HG03558 (cell line): ENCODE data around the gene TMC6.

Source experiments
- ATAC-seq: cut with Tn5 transposase; IDR thresholded peaks from one replicate; pipeline ENCODE4 v1.9.1; 2021; ENCODE audit warnings: moderate number of reproducible peaks; ENCODE audit not compliant: unreplicated experiment; ENCODE audit errors: extremely low read depth

TMC6 gene

GRCh38 chr17:78135858-78136500 lies 7.4 kb upstream of the TMC6 start:
- ATAC-seq, result no peak

DNA sequence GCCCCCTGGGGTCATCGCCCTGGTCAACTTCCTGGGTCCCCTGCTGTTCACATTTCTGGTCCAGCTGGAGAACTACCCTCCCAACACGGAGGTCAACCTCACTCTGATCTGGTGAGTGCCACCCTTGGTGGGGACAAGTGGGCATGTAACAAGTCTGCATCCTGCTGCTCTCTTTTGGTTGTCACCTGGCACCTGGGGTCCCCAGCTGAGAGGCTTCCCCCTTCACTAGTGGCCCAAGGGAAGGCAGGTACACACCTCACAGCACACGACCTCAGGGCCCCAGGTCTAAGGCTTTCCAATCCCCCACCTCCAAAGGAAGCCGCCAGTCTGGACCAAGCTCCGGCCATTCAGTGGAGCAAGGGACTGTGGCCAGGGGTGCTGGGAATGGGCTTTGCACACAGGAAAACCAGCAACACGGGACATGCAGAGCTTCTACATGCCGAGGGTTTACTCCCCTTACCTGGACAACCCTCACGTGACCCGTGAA lies 6.4 kb upstream of the TMC6 start:
- no peak for ATAC-seq

DNA sequence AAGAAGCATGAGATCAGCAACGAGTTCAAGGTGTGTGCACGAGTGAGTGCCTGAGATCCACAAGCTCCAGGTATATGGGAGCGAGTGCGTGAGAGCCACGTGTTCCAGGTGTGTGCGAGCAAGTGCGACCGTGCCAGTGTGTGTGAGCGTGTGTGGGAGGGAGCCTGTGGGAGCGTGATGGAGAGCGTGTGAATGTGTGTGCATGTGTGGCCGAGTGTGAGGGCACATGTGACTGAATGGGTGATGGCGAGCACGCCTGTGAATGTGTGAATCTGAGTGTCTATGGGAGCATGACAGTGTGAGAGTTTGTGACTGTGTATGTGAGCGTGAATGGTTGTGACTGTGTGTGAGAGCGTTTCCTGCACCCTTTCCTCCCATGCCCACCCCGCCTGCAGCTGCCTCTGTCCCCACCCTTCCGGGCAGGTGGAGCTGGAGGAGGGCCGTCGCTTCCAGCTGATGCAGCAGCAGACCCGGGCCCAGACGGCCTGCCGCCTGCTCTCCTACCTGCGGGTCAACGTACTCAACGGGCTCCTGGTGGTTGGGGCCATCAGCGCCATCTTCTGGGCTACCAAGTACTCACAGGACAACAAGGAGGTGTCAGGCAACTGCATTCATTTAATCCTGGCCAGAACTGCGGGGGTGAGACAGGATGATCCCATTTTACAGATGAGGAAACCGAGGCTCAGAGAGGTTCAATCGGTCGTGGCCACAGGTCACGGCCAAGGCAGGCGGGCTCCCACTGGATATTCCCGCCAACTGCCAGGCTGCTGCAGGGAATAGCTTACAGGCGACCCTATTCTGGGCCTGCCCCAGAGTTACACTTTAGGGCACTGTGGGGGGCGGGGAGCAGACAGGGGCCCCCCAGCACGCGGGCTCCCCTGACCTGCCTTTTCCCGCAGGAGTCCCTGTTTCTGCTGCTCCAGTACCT lies 5.7 kb upstream of the TMC6 start:
- no peak for ATAC-seq

- ATAC-seq, result no peak
Measured at GRCh38 chr17:78133179-78133951, 4.8 kb upstream of the TMC6 start.

GRCh38 chr17:78132767-78133178 lies 4.2 kb upstream of the TMC6 start:
- no peak for ATAC-seq

DNA sequence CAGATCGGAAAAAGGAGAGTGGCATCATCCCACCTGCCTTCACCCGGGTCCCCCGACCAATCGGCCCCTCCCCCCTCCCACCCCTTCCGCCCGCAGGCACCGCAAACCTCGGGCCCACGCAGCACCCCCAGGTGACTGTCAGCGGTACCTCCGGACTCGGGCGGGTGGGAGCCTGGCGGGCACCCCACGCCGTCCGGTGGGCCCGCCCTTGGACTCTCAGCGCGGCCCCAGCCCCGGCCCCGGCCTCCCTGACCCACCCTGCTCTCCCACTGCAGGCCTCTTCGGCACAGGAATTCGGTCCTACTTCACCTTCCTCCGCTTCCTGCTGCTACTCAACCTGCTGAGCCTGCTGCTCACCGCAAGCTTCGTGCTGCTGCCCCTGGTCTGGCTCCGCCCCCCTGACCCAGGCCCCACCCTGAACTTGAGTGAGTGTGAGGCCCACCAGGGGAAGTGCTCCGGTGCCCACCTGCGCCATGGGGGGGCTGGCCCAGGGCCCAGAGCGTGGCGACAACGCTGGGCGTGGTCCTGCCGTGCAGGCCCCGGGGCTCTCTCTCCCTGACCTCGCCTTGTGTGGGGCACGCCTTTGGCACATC lies 3.6 kb upstream of the TMC6 start:
- ATAC-seq, result no peak

- ATAC-seq, result no peak
Measured at GRCh38 chr17:78131172-78132083, 2.9 kb upstream of the TMC6 start.

DNA sequence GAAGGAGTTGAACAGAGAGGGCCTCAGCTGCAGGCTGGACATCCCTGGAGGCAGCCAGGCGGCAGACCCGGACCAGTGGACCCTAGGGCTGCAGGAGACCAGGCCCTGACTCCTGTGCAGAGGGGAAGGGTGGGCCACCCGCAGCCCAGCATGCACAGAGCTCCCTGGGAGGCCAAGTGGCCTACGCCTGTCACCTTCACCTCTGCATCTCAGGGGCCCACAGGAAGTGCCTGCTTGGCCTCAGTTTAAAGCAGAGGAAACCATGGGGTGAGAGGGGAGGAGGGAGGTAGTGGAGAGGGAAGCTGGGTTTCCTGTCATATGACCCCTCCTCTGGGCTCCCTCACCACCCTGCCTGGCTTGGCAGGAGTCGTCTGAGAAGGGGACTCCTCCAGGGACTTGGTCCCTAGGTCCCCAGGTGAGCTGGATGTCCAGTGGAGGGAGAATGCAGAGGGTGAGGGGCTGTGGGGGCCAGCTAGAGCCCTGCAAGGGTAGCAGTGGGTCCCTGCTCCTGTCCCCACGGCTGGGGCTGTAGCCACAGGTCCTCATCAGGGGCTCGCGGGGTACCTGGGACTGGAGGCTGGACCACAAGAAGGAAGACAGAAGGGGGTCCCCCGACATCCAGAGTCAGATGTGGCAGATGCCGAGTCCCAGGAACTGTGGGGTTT lies 2.0 kb upstream of the TMC6 start, which contains the start of gene TMC8:
TSS of gene TMC8 (plus strand) at position 335 of the 665 bp plus-strand sequence. CDS start 818 bp downstream, outside the sequence.
- ATAC-seq, result no peak

GRCh38 chr17:78130090-78130436 lies 1.5 kb upstream of the TMC6 start:
- no peak for ATAC-seq

DNA sequence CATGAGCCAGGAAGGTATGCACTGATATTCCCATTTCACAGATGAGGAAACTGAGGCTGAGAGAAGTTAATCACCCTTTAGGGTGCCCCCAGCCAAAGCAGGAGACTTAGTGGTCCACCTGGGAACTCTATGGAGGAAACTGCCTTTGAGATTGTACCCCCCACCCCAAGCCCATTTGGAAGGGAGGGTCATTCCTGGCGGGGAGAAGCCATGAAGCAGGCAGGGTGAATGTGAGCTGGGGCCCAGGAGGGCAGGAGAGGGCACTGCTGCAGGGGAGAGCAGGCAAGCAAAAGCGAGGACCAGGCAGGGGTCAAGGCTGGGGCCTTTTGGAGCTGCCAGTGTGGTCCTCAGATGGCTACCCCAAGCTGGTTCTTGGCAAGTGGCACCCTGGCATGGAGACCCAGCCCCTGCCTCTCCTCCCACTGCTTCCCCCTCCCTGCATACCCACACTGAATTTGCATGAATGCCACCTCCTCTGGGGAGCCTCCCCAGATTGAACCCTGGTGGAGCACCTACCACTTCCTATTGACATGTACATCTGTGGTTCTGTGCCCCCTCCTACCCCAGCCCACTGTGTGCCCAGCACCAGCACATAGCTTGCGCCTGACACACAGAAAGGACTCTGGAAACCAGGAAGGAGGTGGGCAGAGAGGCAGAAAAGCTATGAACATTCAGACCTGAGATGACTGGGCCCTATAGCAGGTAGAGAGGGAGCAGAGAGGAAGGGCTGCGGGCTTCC lies 965 bp upstream of the TMC6 start:
- ATAC-seq, result no peak

DNA sequence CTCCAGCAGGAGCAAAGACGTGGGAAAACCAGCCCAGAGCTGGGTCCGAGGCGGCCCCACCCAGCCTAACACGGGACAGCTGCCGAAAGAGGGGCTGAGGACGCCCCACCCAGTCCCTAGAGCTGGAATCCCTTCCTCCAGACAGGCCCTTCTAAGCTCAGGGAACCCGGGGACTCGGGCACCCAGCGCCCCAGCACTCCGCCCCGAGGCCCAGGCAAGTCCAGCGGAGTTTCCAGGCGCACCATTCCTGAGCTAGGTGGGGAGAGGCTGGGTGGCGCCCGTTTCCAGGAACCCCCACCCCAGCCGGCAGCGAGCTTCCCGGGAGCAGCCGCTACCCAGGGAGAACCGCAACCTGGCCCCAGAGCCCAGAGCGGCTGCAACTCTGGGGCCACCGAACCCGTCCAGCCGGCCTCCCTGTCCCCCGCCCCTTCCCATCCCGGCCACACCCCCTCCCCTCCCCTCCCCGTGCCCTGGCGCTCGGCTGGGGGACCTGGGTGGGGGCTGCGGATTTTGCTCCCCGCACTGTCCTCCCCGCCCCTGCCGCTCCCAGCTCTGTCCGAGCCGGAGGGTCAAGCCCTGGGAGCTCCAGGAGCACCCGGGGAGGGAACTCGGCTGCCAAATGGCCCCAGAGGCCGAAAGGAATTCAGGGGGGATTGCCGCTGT lies 536 bp downstream of the TMC6 start:
- no peak for ATAC-seq

DNA sequence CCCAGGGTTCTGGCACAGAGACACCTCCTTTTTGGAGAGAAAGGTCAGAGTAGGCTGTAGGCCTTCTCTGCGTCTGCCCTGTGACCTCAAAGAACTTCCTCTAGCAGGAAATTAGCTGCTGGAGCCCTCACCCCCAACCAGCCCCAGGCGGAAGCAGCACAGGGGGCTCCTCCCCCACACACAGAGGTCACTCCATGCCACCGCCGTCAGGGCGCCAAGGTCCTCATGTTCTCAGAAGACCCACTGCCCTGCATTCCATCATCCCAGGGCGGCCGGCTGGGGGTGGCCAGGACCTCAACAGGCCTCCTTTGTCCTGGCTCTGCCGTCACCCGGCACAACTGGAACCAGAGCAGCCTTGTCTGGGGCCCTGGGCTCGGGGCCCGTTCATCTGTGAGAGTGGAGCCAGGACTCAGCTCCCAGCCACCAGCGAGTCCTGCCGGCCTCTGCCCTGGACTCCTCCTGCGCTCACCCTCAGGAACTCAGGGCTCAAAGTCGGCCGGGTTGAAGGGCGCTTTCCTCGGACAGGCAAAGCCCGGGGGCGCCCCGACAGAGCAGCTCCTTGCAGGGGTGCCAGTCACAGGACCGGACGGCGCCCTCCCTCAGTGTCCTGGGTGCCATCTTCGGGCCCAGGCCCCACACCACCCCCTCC lies 1.2 kb downstream of the TMC6 start:
- ATAC-seq, result no peak

GRCh38 chr17:78126895-78127238 lies 1.7 kb downstream of the TMC6 start:
- ATAC-seq, result no peak

DNA sequence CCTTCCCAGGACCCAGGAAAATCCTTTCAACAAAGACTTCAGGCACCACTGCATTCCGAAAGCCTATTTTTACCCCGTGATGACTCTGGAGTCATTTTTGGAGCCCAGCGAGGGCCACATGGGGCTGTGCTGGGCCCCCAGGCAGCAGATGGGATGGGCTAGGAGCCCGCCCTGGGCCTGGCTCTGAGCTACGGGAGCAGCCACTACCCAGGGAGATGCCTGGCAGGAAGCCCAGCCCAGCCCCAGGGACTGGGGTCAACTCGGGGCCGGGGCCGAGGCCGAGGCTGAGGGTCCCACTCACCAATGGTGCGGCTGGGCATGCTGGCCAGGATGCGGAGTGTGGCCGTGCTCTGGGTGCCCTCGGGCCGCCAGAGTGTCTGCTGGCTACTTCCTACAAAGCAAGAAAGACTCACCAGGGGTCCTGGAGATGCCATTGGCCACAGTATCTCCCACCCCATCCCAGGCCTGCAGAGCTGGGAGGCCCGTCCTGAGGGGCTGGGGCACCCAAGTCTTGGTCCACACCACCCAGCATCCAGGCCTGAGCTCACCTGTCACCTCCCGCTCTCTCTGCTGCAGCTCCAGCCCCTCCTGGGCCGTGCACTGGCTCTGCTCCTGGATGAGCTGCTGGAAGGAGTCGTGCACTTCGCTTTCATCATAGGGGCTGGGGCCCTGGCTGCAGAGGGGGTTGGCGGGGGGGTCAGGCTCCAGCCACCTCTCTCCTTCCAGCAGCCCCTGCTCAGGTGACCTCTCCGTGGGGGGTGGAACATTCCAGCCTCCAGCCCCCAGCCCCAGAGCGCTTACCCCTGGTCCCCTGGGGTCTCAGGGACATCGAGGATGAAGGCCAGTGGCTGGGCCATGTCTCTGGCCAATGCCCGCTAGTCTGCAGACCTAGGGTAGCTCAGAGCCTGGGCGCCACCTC lies 2.3 kb downstream of the TMC6 start:
- ATAC-seq, result no peak

GRCh38 chr17:78125138-78125913 lies 3.2 kb downstream of the TMC6 start:
- no peak for ATAC-seq

- ATAC-seq, result no peak
Measured at GRCh38 chr17:78124836-78125137, 3.8 kb downstream of the TMC6 start.
